Islet precursor cell (in vitro differentiated cells): ENCODE results near the gene FASLG.
"Not testable (repeated sequence)": the region's sequence is repeated elsewhere in the genome, so short reads cannot be mapped to it uniquely, and the experiment has no call there.

ENCODE experiments used
- DNase-seq: peaks from one replicate; pipeline ENCODE4 v3.0.0-alpha.2; 2018

FASLG gene

GRCh38 chr1:172686143-172686542 is 27.2 kb downstream of the FASLG start:
- DNase-seq, result no peak

- DNase-seq, result not testable (repeated sequence)
Observed at GRCh38 chr1:172688428-172689085, 29.7 kb downstream of the FASLG start.

- DNase-seq, result not testable (repeated sequence)
Observed at GRCh38 chr1:172690925-172691324, 32.0 kb downstream of the FASLG start.

- no peak for DNase-seq
Observed at GRCh38 chr1:172697534-172698002, 38.7 kb downstream of the FASLG start.

GRCh38 chr1:172698224-172698623 is 39.3 kb downstream of the FASLG start:
- no peak for DNase-seq

GRCh38 chr1:172699111-172699510 is 40.2 kb downstream of the FASLG start:
- DNase-seq, result peak; percentile 71

- DNase-seq, result no peak
Observed at GRCh38 chr1:172699695-172700227, 40.9 kb downstream of the FASLG start.

- DNase-seq, result no peak
Observed at GRCh38 chr1:172700556-172700955, 41.7 kb downstream of the FASLG start.

- DNase-seq, result no peak
Observed at GRCh38 chr1:172704001-172704400, 45.1 kb downstream of the FASLG start.

GRCh38 chr1:172704420-172705210 is 45.7 kb downstream of the FASLG start:
- no peak for DNase-seq

- DNase-seq, result no peak
Observed at GRCh38 chr1:172708452-172708851, 49.5 kb downstream of the FASLG start.

GRCh38 chr1:172711558-172711957 is 52.7 kb downstream of the FASLG start:
- DNase-seq, result no peak

- no peak for DNase-seq
Observed at GRCh38 chr1:172713466-172713865, 54.6 kb downstream of the FASLG start.
